Stimulated activated CD8-positive, alpha-beta memory T cell treated with anti-CD3 and anti-CD28 coated beads, Interleukin-4, amount 100 ng/mL, for 1 hour (primary cell): ENCODE measurements around the gene USP20.

ENCODE experiments used
- DNase-seq, 2 donors: peaks; one replicate each; pipeline ENCODE4 v3.0.0-alpha.2; 2020; ENCODE audit warnings: low read depth in 2 of 2, low spot score in 1 of 2

USP20 gene

GRCh38 chr9:129914051-129914450 is 78.8 kb downstream of the USP20 start:
- DNase-seq = no peak

DNA sequence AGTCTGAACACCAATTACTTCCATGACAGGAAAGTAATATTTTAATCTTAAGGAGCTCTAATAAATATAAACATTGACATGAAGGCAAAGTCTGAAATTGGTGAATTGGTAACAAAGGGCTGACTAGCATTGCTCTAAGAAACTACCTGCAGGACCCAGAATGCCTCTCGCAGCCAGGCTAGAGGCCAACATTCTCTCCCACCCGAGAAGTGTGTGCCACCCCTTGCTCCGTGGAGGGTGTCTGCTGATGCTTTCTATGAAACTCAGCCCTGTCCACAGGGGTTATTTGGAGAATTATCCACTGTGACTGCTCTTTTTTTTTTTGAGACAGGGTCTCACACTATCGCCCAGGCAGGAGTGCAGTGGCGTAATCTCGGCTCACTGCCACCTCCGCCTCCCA is 81.4 kb downstream of the USP20 start:
- no peak for DNase-seq

GRCh38 chr9:129918296-129918950 is 83.2 kb downstream of the USP20 start:
- no peak for DNase-seq

GRCh38 chr9:129919277-129919676 is 84.0 kb downstream of the USP20 start:
- no peak for DNase-seq

GRCh38 chr9:129919841-129920240 is 84.6 kb downstream of the USP20 start:
- no peak for DNase-seq

- no peak for DNase-seq
Measured at GRCh38 chr9:129921905-129922304, 86.6 kb downstream of the USP20 start.

GRCh38 chr9:129923589-129923988 is 88.3 kb downstream of the USP20 start:
- no peak for DNase-seq

DNA sequence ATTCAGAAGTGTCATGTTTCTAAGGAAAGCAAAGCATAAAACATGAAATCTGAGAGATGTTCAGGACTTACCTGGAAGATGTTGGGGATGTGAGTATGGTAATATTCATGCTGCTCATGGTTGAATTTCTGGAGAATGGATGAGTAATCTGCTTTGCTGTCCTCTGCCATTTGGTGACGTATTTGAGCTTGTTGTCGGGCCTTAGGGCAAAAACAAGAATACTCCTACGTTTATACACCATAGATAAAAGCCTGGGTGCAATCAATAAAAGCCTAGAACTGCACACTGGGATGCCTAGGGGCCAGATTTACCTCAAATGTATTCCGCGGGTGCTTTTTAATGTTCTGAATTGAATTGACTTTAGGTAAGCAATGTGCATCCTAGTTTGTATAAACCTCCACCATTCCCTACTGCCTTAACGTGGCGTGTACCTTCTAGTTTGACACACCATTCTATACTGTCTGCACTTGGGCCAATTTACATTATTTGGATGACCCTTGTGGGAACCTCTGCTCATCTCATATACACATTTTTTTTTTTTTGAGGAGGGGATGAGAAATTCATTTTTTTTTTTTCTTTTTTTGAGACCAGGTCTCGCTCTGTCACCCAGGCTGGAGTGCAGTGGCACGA is 94.4 kb downstream of the USP20 start:
- no peak for DNase-seq

DNA sequence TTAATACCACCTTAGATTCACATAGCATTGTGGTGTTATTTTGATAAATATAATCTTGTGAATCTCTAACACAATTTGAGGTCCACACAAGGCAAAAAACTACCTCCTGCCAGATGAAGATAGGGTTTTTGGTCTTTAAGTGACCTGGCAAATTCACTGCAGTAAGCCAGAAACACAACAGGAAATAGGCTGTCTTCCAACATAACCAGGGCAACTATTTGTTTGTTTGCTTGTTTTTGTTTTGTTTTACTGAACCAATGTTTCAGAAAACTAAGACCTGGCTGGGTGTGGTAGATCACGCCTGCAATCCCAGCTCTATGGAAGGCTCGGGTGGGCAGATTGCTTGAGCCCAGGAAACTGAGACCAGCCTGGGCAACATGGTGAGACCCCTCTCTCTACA is 95.5 kb downstream of the USP20 start:
- DNase-seq = no peak
